Skeletal muscle cell (primary cell): ENCODE measurements around the gene GPSM3.
"Not testable (repeated sequence)": the region's sequence is repeated elsewhere in the genome, so short reads cannot be mapped to it uniquely, and the experiment has no call there.

Experiments used
- DNase-seq: peaks from one replicate; pipeline ENCODE4 v3.0.0-alpha.2; 2010; ENCODE audit warnings: low read depth
- H3K4me3 ChIP-seq: 2 replicates; pipeline ENCODE4 v1.5.1; 2011; ENCODE audit warnings: low read depth, mild to moderate bottlenecking, control low read depth, low read length, moderate library complexity

The GPSM3 gene

DNA sequence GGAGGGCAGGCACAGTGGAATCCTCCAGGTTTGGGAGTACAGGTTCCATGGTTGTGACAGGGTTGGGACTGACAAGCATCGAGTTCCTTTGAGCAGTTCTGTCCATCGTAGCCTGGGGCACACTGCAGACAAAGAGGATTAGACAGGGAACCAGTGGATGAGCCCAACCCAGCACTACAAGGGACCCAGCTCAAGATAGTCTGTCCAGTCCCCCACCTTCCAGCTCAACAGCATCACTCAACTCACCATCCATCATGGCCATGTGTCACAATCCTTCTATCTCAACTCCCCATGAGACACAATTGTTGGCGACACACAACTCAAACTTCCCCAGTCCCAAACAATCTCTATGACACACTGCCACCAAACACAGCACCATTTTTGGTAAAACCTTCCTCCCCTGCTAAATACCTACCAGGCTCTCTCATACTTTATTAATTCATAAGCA lies 11.8 kb upstream of the GPSM3 start:
- H3K4me3 ChIP-seq, result no peak overlapping the region
- DNase-seq, result no peak

DNA sequence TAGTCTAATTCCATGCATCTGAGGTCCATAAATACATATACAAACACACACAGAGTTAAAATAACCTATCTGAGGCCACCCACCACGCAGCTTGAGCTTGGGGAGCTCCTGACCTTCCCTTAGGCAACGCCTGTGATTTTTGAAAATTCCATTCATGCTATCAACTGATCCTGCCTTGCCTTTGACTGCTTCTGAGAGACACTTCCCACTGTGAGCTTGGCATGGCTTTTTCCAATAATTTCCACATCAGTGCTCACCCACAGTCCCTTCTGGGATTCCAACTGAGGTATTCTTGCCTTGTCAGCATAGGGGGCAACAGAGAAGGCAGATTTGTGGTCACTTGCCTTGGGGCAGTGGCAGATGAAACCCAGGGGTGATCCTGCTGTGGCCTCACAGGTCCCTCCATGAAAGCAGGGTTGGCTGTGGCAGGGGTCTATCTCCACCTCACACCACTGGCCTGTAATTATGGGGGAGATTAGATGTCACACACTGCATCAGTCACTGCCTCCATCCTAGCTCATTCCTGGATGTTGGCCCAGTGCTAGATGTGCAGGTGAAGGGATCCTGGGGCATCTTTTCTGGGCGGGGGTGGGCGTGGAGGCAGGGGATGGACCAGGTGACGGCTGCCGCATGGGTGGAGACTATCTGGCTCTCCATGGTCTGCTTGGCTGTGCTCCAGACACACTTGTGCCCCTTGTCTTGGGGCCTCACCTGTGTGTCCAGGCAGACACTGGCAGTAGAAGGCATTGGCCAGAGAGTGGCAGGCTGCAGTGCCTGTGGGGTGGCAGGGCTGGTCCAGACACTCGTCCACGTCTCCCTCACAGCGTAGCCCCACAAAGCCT lies 11.2 kb upstream of the GPSM3 start:
- H3K4me3 ChIP-seq, result no peak overlapping the region
- no peak for DNase-seq

DNA sequence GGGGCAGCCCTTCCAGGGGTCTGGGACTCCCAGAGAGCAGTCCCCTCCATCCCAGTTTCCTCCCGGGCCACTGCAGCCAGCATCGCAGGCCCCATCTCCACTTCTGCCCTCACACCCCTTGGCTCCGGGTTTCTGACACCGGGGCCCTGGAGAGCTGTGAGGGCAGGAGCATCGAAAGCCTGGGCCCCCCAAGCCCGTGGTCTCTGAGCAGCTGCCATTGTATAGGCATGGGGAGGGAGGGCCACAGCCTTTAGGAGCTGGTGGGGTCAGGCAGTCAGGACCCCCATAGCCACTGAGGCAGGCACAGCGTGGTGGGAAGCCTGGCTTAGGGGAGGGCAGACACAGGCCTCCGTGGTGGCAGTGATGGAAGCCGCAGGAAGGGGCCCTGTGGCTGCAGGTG lies 9.7 kb upstream of the GPSM3 start:
- no peak for DNase-seq
- H3K4me3 ChIP-seq, result no peak overlapping the region

DNA sequence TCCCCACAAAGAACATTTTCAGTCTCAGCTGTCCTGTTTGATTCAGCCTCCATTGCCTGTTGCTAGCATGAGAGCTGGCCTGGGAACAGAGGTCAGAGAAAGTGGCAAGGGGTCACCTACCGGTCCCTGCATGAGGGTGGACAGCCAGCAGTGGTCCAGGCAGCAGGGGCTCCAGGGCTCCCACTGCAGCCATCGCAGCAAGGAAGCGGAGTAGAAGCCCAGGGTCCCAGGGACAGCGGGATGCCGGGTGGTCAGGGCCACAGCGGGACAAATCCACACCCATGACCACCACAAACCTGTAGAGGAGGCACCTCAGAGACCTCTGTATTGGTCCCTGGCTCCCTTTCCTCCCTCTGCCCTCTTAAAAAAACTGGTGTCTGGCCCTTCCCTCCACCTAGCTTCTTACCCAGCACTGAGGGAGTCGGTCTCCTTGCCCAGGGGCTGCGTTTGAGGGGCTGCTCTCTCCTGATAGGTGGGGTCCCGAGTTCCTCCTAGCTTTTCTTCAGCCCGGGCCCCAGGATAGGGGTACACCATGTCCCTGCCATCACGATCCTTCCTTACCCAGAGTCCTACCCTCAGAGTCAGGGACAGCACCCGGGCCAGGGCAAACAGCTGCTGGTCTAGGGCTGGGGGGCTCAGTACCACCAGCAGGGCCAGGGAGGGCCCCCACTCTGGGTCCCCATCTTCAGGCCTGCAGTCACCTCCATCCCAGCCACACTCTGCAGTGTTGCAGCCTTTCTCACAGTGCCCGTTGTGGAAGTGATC lies 8.4 kb upstream of the GPSM3 start:
- no peak for DNase-seq

DNA sequence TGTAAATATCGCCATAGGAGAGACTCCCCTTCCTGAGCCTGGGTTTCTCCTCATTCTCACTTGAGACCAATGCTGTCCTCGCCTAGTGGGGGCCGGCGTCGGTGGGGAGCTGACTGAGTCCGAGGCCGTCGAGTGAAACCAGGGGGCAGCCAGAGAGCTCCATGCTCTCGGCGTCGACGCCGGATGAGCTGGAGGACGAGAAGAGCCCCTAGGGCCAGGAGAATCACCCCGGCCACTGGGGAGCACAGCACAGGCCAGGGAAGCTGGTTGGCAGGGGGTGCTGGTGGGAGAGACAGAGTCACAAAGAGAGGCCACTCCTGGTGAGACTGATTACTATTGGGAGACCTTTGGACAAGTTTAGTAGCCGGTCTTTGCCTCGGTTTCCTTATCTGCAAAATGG lies 6.4 kb upstream of the GPSM3 start:
- no peak overlapping the region for H3K4me3 ChIP-seq
- DNase-seq, result no peak

More for the DNA sequence above, 8.4 kb upstream of the GPSM3 start:
- no peak overlapping the region for H3K4me3 ChIP-seq

DNA sequence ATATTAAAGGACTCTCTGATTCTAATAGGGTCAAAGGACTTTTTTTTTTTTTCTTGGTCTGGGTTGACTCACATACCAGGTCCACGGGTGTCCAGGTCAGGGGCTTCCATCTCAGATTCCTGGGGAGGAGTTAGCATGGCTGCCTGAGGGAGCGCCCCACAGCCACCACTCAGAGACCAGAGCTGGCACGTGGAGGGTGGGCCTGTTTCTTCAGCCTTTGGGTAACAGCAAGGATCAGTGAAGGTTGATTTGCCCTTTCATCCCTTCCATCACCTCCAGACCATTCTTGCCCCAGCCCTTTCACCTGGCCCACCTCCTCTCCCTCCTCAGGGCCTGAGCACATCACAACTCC lies 5.9 kb upstream of the GPSM3 start:
- H3K4me3 ChIP-seq, result no peak overlapping the region
- DNase-seq, result no peak

DNA sequence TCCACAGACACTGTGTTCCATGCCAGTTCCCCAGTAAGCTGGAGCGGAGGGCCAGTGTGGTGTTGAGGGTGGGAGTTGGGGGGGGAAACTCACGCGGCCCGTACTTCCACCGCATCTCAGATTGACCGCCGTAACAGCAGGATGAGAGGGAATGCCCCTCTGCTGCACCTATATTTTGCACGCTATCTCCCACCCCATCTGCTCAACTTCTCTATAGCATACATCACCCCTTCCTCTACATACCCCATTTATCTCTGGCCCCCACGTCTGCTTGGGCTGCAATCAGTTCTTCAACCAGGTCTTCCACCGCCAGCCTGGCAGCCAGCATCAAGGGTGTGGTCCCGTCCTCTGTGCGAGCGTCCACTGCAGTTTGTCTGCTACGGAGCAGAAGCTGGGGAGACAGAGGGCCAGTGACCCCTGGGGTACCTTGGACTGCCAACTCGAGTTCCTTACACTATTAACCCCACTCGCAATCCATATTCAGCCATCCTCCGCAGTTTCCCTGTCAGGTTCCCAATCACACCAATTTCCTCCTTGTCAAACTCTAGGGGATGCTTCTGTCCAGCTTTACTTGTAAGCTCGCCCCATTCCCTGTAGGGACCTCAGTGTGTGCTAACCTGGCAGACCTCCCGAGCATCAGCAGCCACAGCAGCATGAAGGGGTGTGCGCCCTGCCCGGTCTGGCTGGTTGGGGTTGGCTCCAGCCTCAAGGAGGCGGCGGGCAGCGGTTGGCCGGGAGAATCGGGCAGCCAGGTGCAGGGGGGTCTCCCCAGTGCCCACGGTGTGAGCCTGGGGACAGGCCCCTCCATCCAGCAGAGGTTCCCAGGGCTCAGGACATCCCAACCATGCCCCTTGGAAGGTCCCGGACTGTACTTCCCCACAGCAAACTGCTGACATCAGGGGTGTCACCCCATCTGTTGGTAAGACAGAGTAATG lies 4.5 kb upstream of the GPSM3 start:
- DNase-seq, result no peak
- H3K4me3 ChIP-seq, result peak overlapping the region; percentile 93

DNA sequence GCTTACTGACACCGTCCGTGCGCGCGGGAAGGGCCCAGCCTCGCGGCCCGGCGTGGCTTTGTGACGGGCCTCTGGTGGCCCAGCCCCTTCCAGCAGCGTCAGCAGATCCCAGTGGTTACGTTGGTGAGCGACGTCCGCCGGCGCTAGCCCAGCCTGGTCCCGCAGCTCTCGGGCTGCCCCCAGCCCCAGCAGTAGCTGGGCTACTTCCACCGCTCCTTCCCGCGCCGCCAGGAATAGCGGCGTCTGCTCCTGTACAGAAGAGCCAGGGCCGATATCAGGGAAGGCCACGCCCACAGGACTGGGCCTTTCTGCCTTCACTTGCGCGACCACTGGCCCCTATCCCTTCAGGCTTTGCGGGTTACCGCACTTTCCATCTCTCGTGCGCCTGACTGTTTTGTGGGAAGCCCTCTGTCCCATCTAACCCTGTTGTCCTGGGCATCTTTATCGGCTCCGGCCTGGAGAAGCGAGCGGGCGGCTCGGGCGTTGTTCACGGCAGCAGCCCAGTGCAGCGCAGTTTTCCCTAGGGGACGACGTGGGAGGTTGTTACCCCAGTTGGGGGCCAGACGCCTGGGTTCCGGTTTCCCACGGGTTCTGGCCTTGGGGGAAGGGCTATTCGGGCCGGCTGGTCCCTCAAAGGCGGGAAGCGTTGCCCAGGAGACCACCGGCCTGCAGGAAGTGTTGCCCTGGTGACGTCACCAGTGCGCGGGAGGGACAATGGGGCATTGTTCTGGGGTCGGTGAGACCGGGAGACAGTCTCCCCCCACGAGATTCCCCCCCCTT lies 3.6 kb upstream of the GPSM3 start:
- peak; percentile 79 for DNase-seq
- H3K4me3 ChIP-seq, result peak overlapping the region; percentile 93

DNA sequence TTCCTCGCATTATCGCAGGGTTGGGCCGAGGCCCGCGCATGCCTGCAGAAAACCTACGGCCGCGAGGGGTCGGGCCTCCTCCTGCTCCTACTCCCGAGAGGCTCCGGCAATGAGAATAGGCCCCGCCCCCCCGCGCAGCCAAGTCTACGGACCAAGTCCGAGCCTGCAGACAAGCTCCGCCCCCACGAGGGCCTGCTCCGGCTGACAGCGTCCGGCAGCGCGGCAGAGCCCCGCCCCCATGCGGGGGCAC lies 3.1 kb upstream of the GPSM3 start:
- DNase-seq, result peak; percentile 99
- H3K4me3 ChIP-seq, result peak overlapping the region; percentile 93

DNA sequence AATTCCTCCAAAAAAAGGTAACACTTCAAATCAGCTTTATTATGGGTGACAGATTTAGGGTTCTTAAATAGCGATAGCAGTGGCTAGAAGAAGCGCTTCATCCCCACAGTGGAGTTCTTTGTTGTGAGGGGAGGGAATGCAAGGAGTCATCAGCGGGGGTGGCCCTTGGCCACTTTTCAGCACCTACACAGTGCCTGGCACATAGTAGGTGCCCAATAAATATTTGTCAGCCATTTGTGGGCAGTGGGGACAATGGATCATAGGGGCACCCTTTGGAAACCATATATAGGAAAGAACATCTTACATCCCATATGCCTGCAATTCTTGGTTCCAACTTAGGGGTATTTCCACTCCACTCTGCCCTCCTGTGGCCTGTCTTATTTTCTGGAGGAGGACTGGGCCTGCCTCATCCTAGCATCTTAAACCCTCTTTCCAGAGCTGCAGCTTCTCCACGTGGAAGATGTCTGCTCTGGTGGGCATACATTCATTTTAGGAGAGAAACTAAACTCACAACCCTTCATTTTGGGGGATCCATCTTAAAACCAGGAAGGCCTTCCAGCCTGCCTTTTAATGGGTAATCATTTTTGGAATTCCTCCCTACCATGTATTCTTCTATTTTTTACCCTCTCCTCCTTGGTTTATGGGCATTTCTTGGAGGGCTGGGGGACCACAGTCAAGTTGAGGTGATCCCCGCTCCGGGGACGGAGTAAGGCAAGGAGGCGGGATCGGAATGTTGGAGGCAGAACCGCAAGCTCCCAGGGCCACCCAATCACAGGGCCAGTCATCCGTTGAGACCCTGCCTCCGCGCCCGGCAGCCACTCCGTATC lies 2.6 kb upstream of the GPSM3 start:
- DNase-seq, result peak; percentile 12
- H3K4me3 ChIP-seq, result peak overlapping the region; percentile 50

DNA sequence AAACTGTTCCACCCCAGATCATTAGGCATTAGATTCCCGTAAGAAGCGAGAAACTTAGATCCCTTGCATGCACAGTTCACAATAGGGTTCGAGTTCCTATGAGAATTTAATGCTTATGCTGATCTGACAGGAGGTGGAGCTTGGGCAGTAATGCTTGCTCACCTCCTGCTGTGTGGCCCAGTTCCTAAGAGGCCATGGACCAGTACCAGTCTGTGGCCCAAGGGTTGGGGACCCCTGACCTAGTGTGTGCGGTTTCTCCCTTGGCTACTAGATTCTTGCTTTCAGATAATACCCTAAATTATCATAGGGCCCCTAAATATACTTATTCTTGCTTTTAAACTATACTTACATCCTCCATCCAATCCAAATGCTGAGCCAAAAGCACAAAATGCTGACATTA lies 1.9 kb upstream of the GPSM3 start:
- H3K4me3 ChIP-seq, result no peak overlapping the region

DNA sequence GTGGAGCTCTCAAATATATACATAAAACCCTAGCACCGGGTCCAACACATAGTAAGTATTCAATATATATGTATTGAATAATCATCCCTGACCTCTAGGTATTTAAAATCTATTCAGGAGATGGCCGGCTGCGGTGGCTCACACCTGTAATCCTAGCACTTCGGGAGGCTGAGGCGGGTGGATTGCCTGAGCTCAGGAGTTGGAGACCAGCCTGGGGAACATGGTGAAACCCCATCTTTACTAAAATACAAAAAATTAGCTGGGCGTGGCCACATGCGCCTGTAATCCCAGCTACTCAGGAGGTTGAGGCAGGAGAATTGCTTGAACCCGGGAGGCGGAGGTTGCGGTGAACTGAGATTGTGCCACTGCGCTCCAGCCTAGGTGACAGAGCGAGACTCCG lies 653 bp upstream of the GPSM3 start:
- not testable (repeated sequence) for DNase-seq, H3K4me3 ChIP-seq

More for the DNA sequence above, 1.9 kb upstream of the GPSM3 start:
- DNase-seq, result no peak

DNA sequence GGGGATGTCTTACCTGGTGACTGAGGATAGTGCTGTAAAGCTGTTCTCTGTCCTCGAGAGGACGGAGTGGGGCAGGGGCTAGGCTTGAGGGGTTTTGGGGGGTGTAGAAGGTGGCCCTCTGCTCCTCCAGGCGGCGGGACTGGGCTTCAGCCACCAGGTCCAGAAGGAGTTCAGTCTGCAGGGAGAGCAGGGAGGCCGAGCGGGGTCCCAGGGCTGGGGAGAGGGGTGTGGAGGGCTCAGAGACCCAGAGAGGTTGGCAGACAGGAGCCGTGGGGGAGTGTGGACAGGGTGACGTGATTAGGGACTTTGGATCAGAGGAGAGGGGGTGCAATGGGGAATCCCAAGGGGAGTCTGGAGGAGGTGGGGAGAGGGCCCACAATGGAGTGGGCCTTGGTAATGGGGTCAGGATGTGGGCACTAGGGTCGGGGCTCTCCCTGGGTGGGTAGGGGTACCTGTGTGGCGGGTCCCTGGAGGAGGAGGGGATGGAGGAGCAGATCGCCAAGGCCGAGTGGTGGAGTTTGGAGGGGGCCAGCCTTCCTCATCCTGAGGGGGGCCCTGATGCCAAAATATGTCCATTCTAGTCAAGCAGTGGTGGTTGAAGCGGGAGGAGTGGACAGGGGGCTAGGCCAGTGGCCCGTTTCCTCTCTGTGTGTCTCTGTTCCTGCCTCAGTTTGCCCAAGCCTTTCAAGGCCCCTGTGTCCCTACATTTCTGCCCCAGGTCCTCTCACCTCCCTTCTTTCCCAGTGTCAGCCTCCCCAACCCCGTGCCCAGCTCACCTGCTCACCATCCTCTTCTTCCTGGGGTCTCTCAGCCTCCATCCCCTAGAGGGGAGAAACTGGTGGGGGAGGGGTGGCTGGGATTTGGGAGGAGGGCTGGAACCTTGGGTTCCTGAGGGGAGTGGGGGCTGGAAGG lies 491 bp downstream of the GPSM3 start:
- H3K4me3 ChIP-seq, result no peak overlapping the region
- DNase-seq, result no peak

DNA sequence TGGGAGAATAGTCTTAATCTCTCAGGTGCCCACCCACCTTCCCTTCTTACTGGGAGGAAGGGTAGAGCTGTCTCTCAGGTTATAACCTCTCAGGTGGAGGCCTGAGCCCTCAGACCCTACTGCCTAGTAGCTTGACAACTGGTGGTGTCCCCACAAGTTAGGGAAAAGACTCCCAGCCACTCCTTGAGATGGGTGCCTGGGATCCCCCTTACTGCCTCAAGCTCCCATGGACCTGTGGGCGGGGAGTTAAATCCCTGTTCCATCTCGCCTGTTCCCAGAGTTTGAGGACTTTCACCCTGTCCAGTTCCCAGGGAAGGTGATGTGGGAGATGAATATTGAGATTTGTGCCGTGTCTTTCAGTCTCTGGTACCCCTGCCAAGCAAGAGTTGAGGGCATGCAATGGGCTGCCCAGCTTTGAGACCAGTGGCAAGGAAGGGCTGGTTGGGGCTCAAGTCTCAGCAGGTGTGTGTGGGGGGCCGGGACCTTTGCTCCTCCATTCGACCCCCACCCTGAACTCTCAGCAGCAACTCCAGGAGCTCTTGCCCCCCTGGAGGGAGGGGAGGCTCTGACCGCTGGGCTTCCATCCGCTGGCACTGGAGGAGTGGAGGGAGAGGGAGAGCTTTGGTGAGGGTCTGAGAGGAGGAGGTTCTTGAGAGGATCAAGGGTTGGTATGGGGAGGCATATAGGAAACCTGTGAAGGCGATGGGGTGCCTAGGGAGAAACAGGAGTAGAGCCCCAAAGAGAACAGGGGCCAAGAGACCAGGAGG lies 1.3 kb downstream of the GPSM3 start:
- no peak overlapping the region for H3K4me3 ChIP-seq
- no peak for DNase-seq

DNA sequence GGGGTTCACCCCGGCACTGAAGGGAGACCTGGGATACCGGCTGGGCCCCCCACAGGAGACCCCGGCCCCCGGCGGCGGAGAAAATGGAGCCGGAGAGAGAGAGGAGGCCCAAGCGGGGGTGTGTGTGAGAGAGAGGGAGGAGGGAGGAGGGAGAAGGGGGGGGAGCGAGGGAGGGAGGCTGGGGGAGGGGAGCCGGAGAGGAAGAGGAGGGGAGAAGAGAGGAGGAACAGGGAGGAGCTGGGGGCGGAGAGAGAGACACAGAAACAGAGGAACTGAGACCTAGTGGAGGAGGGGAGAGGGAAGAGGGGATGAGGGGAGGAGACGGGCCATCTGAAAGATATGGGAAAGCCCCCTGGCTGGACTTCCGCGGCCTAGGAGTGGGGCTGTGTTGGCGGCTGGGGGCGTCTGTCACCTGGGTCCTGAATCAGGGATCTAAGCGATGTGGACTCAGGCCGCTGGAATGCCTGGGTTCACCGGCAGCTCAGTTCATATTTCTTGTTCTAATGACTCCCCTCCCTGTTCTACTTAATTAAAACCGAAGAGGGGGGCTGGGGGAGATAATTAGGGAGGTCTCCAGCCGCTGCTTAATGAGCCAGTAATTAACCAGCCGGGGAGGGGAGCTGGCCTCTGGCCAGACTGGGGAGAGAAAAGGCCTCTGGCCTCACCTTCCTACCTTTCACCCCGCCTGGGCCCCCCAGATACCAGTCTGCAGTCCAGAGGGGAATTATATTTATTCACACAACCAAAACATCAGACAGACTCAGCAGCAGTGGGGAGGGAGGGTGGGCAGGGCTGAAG lies 2.2 kb downstream of the GPSM3 start, which contains the start of gene PBX2:
Gene PBX2, minus strand, starts transcription at position 149 of the 798 bp plus-strand sequence. CDS start 287 bp downstream, outside the sequence.
- peak; percentile 76 for DNase-seq
- H3K4me3 ChIP-seq, result peak within 1 kb of the TSS; percentile 78

DNA sequence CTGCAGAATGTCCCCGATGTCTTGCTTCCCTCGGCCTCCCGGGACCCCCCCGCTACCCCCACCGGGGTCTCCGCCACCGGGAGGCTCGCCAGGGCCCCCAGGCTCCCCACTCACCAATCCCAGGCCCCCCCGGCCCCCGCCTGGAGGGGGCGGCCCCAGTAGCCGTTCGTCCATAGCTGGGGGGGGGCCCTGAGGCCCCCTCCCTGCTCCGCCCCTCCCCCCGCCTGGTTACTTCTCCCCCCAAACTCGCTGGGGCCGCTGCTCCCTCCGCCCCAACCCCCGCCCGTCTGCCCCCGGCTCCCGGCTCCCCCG lies 2.7 kb downstream of the GPSM3 start:
- no peak for DNase-seq
- H3K4me3 ChIP-seq, result peak overlapping the region; percentile 78
